NCI-H146 (cell line): Measurements from ENCODE around the gene LAYN.

Experiments
- DNase-seq: peaks from one replicate; lab custom pipeline; 2025; lab: John Stamatoyannopoulos, UW

The LAYN gene

GRCh38 chr11:111562692-111563389 lies 22.3 kb downstream of the LAYN start:
- no peak for DNase-seq

- DNase-seq: peak; percentile 49
These were observed 24.7 kb downstream of the LAYN start for GRCh38 chr11:111565114-111565720.

GRCh38 chr11:111566324-111566723 lies 25.8 kb downstream of the LAYN start:
- DNase-seq: peak; percentile 43

- no peak for DNase-seq
These were observed 29.0 kb downstream of the LAYN start for GRCh38 chr11:111569476-111569875.

GRCh38 chr11:111570796-111571195 lies 30.3 kb downstream of the LAYN start:
- DNase-seq: no peak

- no peak for DNase-seq
These were observed 31.4 kb downstream of the LAYN start for GRCh38 chr11:111571829-111572501.

- no peak for DNase-seq
These were observed 32.1 kb downstream of the LAYN start for GRCh38 chr11:111572581-111572980.

- DNase-seq: no peak
These were observed 33.3 kb downstream of the LAYN start for GRCh38 chr11:111573821-111574249.

GRCh38 chr11:111574373-111575225 lies 34.1 kb downstream of the LAYN start:
- DNase-seq: peak; percentile 16

GRCh38 chr11:111575740-111576139 lies 35.2 kb downstream of the LAYN start:
- DNase-seq: no peak

GRCh38 chr11:111577821-111578220 lies 37.3 kb downstream of the LAYN start:
- no peak for DNase-seq

- no peak for DNase-seq
These were observed 40.8 kb downstream of the LAYN start for GRCh38 chr11:111581341-111581740.

GRCh38 chr11:111582163-111582562 lies 41.6 kb downstream of the LAYN start:
- no peak for DNase-seq

- DNase-seq: no peak
These were observed 42.4 kb downstream of the LAYN start for GRCh38 chr11:111582881-111583280.

- DNase-seq: no peak
These were observed 44.9 kb downstream of the LAYN start for GRCh38 chr11:111585371-111585770.

- peak; percentile 55 for DNase-seq
These were observed 45.9 kb downstream of the LAYN start for GRCh38 chr11:111586388-111586831.

- DNase-seq: no peak
These were observed 48.6 kb downstream of the LAYN start for GRCh38 chr11:111589114-111589513.

GRCh38 chr11:111589886-111590499 lies 49.5 kb downstream of the LAYN start:
- DNase-seq: no peak

- no peak for DNase-seq
These were observed 50.9 kb downstream of the LAYN start for GRCh38 chr11:111591187-111591960.

- no peak for DNase-seq
These were observed 52.0 kb downstream of the LAYN start for GRCh38 chr11:111592491-111592890.

GRCh38 chr11:111596319-111596718 lies 55.8 kb downstream of the LAYN start:
- DNase-seq: no peak
